SK-N-SH treated with all-trans-retinoic acid at 6 μM for 48 hours (cell line): Measurements from ENCODE around the gene CDX1.

Source experiments
- ATAC-seq: fragments of 200-7000 bp; cut with Tn5 transposase; 3 replicates; pipeline ENCODE4 v1.9.1; 2020; ENCODE audit warnings: mild to moderate bottlenecking, moderate library complexity
- ARNTL ChIP-seq: fragments of 450-650 bp; formaldehyde crosslinking; IDR thresholded peaks from 2 replicates; pipeline ENCODE4 v1.5.0; 2020; ENCODE audit warnings: low read depth, mild to moderate bottlenecking, moderate library complexity, borderline replicate concordance
- BACH2 ChIP-seq: fragments of 250-450 bp; sonication (Bioruptor Pico); IDR thresholded peaks from 2 replicates; pipeline ENCODE4 v1.9.0; 2021; ENCODE audit warnings: mild to moderate bottlenecking, borderline replicate concordance
- CSDC2 ChIP-seq: fragments of 250-450 bp; sonication (Bioruptor Pico); IDR thresholded peaks from 2 replicates; pipeline ENCODE4 v1.5.0; 2020; ENCODE audit warnings: mild to moderate bottlenecking, moderate library complexity
- ESRRG ChIP-seq: fragments of 250-450 bp; sonication (Bioruptor Pico); IDR thresholded peaks from 2 replicates; pipeline ENCODE4 v1.6.1; 2021; ENCODE audit warnings: mild to moderate bottlenecking
- ISL1 ChIP-seq: fragments of 250-450 bp; sonication (Bioruptor Pico); IDR thresholded peaks from 2 replicates; pipeline ENCODE4 v2.1.2; 2022; ENCODE audit warnings: mild to moderate bottlenecking, moderate library complexity
- OSR1 ChIP-seq: fragments of 250-450 bp; sonication (Bioruptor Pico); IDR thresholded peaks from 2 replicates; pipeline ENCODE4 v1.8.0; 2022; ENCODE audit warnings: moderate library complexity, mild to moderate bottlenecking, inconsistent platforms
- PPARA ChIP-seq: fragments of 250-450 bp; sonication (Bioruptor Pico); IDR thresholded peaks from 2 replicates; pipeline ENCODE4 v1.5.0; 2020; ENCODE audit warnings: mild to moderate bottlenecking, borderline replicate concordance
- SNAI2 ChIP-seq: fragments of 250-450 bp; sonication (Bioruptor Pico); IDR thresholded peaks from 2 replicates; pipeline ENCODE4 v1.5.0; 2020; ENCODE audit warnings: mild to moderate bottlenecking, moderate library complexity
- TCF4 ChIP-seq: fragments of 250-450 bp; sonication (Bioruptor Pico); IDR thresholded peaks from 2 replicates; pipeline ENCODE4 v1.8.0; 2021; ENCODE audit warnings: mild to moderate bottlenecking, moderate library complexity, borderline replicate concordance
- TOX ChIP-seq: fragments of 250-450 bp; sonication (Bioruptor Pico); IDR thresholded peaks from 2 replicates; pipeline ENCODE4 v1.8.0; 2021; ENCODE audit warnings: mild to moderate bottlenecking, moderate library complexity, borderline replicate concordance
- ZC3H10 ChIP-seq: fragments of 250-450 bp; sonication (Bioruptor Pico); IDR thresholded peaks from 2 replicates; pipeline ENCODE4 v1.5.1; 2021; ENCODE audit warnings: mild to moderate bottlenecking, moderate library complexity
- ZNF565 ChIP-seq: fragments of 450-650 bp; formaldehyde crosslinking; conservative IDR thresholded peaks from 2 replicates; pipeline ENCODE4 v1.5.0; 2020; ENCODE audit warnings: low read depth, mild to moderate bottlenecking, moderate library complexity
- ZNF70 ChIP-seq: fragments of 450-650 bp; formaldehyde crosslinking; IDR thresholded peaks from 2 replicates; pipeline ENCODE4 v1.5.0; 2020; ENCODE audit warnings: mild to moderate bottlenecking, moderate library complexity
- ZNF8 ChIP-seq: fragments of 450-650 bp; formaldehyde crosslinking; IDR thresholded peaks from 2 replicates; pipeline ENCODE4 v1.5.0; 2020; ENCODE audit warnings: mild to moderate bottlenecking, moderate library complexity
- TF ChIP-seq, protein P1 (sequence below): fragments of 250-450 bp; sonication (Bioruptor Pico); IDR thresholded peaks from 2 replicates; pipeline ENCODE4 v1.8.0; 2020; ENCODE audit warnings: mild to moderate bottlenecking, moderate library complexity, borderline replicate concordance
- TF ChIP-seq, protein P2 (sequence below): fragments of 250-450 bp; sonication (Bioruptor Pico); IDR thresholded peaks from 2 replicates; pipeline ENCODE4 v1.5.1; 2020; ENCODE audit warnings: low read depth, mild to moderate bottlenecking, moderate library complexity
- TF ChIP-seq, protein P3 (sequence below): fragments of 250-450 bp; sonication (Bioruptor Pico); IDR thresholded peaks from 2 replicates; pipeline ENCODE4 v1.8.0; 2021; ENCODE audit warnings: low read depth, mild to moderate bottlenecking, moderate library complexity, borderline replicate concordance
- TF ChIP-seq, protein P4 (sequence below): fragments of 250-450 bp; sonication (Bioruptor Pico); IDR thresholded peaks from 2 replicates; pipeline ENCODE4 v1.5.0; 2020; ENCODE audit warnings: mild to moderate bottlenecking, moderate library complexity

Gene CDX1

DNA sequence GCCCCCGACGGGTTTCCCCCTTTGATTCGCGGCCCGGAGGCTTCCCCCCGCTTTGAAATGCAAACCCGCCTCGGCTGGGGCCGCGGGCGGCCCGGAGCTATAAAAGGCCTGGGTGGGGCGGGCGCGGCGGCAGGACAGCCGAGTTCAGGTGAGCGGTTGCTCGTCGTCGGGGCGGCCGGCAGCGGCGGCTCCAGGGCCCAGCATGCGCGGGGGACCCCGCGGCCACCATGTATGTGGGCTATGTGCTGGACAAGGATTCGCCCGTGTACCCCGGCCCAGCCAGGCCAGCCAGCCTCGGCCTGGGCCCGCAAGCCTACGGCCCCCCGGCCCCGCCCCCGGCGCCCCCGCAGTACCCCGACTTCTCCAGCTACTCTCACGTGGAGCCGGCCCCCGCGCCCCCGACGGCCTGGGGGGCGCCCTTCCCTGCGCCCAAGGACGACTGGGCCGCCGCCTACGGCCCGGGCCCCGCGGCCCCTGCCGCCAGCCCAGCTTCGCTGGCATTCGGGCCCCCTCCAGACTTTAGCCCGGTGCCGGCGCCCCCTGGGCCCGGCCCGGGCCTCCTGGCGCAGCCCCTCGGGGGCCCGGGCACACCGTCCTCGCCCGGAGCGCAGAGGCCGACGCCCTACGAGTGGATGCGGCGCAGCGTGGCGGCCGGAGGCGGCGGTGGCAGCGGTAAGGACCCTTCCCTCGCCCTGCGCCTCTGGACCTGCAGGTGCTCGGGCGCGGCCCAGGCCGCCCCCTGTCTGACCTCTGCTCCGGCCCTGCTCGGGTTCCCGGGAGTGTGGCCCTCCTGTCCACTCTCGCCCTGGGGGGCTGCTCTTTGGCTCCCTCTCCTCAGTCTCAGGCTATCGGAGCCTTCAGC lies at the start of gene CDX1:
Gene CDX1 (plus strand): TSS at position 129 of the 862 bp plus-strand sequence. CDS start 99 bp downstream, at position 228.
- no peak for ATAC-seq
- TF ChIP-seq SNAI2 (CRISPR knock-in tag): no peak
- TF ChIP-seq, protein P1, sequence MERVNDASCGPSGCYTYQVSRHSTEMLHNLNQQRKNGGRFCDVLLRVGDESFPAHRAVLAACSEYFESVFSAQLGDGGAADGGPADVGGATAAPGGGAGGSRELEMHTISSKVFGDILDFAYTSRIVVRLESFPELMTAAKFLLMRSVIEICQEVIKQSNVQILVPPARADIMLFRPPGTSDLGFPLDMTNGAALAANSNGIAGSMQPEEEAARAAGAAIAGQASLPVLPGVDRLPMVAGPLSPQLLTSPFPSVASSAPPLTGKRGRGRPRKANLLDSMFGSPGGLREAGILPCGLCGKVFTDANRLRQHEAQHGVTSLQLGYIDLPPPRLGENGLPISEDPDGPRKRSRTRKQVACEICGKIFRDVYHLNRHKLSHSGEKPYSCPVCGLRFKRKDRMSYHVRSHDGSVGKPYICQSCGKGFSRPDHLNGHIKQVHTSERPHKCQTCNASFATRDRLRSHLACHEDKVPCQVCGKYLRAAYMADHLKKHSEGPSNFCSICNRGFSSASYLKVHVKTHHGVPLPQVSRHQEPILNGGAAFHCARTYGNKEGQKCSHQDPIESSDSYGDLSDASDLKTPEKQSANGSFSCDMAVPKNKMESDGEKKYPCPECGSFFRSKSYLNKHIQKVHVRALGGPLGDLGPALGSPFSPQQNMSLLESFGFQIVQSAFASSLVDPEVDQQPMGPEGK (CRISPR knock-in tag): no peak
- no peak for TF ChIP-seq ESRRG (CRISPR knock-in tag)
- TF ChIP-seq ZNF565 (CRISPR knock-in tag): no peak
- TF ChIP-seq OSR1 (CRISPR knock-in tag): no peak
- no peak for TF ChIP-seq BACH2 (CRISPR knock-in tag)
- TF ChIP-seq, protein P2, sequence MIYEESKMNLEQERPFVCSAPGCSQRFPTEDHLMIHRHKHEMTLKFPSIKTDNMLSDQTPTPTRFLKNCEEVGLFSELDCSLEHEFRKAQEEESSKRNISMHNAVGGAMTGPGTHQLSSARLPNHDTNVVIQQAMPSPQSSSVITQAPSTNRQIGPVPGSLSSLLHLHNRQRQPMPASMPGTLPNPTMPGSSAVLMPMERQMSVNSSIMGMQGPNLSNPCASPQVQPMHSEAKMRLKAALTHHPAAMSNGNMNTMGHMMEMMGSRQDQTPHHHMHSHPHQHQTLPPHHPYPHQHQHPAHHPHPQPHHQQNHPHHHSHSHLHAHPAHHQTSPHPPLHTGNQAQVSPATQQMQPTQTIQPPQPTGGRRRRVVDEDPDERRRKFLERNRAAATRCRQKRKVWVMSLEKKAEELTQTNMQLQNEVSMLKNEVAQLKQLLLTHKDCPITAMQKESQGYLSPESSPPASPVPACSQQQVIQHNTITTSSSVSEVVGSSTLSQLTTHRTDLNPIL: no peak
- no peak for TF ChIP-seq ZNF70 (CRISPR knock-in tag)

DNA sequence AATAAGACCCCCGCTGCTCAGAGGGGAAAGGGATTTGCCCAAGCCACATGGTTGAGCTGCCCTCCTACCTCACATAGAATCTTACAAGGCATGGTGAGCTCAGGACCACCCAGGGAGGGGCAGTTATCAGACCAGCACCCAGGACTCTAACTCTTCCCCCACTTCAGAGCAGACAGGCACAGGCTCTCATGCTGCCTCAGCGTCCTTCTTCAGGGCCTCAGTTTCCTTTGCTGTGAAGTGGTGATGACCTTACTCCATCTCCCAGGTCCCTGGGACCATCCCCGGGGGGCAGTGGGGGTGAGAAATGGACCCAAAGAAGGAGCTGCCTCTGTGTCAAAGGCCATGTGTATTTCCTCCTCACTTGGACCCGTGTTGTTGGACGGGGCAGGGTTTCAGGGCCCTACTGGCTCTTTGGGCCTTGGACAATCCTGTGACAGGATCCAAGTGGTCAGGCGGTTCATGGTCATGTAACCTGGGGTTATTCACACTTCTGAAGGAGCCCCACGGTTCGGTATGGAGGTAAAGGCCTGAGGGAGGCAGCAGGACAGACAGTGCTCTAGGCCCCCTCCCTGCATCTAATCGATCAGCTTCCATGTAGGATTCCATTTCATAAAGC lies 48.5 kb upstream of the CDX1 start:
- no peak for ATAC-seq
- no peak for TF ChIP-seq ZNF8 (CRISPR knock-in tag)
- TF ChIP-seq, all 23 proteins: peak for 0

DNA sequence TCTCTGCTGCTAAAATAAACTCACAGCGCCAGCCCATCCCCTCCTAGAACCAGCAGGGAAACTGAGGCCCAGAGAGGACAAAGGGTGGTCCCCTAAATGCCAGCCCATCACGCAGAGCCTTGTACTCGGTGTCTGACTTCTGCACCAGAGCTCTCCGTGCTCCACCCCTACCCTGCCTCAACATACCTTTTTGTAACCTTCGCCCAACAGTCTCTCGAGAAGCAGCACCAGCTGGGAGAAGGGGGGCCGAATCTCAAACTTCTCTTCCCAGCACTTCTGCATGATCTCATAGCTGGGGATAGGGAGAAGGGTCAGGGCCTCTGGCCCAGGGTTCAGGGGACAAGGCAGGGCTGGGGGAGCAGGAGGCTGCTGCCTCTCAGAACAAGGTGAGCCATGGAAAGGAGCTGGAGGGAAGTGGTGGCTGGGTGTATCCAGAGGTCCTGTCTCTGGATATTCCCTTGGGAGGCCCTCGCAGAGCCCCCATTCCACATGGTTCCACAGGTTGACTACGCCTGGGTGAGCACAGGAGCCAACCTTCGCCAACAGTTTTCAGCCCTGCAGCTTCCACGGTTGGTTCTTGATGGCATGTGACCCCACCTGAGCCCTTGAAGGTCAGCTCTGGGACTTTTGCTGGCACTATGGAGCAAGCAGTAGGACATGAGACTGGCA lies 47.9 kb upstream of the CDX1 start:
- ATAC-seq: no peak
- TF ChIP-seq ARNTL (CRISPR knock-in tag) (no peak), TCF4 (CRISPR knock-in tag) (no peak), PPARA (CRISPR knock-in tag) (no peak)
- TF ChIP-seq, protein P3, sequence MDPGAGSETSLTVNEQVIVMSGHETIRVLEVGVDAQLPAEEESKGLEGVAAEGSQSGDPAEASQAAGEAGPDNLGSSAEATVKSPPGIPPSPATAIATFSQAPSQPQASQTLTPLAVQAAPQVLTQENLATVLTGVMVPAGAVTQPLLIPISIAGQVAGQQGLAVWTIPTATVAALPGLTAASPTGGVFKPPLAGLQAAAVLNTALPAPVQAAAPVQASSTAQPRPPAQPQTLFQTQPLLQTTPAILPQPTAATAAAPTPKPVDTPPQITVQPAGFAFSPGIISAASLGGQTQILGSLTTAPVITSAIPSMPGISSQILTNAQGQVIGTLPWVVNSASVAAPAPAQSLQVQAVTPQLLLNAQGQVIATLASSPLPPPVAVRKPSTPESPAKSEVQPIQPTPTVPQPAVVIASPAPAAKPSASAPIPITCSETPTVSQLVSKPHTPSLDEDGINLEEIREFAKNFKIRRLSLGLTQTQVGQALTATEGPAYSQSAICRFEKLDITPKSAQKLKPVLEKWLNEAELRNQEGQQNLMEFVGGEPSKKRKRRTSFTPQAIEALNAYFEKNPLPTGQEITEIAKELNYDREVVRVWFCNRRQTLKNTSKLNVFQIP: no peak
- TF ChIP-seq, protein P4, sequence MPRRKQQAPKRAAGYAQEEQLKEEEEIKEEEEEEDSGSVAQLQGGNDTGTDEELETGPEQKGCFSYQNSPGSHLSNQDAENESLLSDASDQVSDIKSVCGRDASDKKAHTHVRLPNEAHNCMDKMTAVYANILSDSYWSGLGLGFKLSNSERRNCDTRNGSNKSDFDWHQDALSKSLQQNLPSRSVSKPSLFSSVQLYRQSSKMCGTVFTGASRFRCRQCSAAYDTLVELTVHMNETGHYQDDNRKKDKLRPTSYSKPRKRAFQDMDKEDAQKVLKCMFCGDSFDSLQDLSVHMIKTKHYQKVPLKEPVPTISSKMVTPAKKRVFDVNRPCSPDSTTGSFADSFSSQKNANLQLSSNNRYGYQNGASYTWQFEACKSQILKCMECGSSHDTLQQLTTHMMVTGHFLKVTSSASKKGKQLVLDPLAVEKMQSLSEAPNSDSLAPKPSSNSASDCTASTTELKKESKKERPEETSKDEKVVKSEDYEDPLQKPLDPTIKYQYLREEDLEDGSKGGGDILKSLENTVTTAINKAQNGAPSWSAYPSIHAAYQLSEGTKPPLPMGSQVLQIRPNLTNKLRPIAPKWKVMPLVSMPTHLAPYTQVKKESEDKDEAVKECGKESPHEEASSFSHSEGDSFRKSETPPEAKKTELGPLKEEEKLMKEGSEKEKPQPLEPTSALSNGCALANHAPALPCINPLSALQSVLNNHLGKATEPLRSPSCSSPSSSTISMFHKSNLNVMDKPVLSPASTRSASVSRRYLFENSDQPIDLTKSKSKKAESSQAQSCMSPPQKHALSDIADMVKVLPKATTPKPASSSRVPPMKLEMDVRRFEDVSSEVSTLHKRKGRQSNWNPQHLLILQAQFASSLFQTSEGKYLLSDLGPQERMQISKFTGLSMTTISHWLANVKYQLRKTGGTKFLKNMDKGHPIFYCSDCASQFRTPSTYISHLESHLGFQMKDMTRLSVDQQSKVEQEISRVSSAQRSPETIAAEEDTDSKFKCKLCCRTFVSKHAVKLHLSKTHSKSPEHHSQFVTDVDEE (CRISPR knock-in tag): no peak

DNA sequence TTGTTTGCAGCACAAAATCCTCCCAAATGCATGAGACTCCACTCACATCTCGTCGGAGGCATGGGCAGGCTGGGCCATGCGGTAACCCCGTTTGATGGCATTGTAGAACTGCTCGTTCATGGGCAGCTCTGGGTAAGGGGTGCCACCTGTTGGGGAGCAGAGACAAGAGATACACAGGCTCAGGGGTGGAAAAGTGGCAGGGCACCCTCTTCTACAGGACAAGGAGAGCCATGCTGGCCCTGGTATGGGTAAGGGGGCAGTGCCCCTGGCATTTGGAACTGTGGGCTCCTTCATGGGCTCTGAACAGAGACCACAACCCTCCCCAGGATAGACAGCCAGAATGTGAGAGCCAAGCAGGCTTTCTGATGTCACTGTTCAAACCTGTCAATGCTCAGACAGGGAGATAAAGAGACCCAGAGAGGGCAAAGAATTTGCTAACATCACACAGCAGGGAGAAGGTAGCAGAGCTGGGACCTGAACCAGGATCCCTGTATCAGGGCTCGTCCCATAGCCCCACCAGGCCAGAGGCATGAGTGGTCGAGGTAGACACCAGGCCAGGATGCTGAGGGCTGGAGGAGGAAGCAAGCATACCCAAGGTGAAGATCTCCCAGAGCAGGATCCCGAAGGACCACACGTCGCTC lies 47.0 kb upstream of the CDX1 start:
- no peak for ATAC-seq
- TF ChIP-seq ZC3H10 (CRISPR knock-in tag) (no peak), ISL1 (no peak), BACH2 (CRISPR knock-in tag) (no peak), ESRRG (CRISPR knock-in tag) (no peak), ZNF70 (CRISPR knock-in tag) (no peak), TOX (CRISPR knock-in tag) (no peak), ZNF8 (CRISPR knock-in tag) (no peak), CSDC2 (no peak), TCF4 (CRISPR knock-in tag) (no peak)
- TF ChIP-seq, protein P2: no peak
- TF ChIP-seq, protein P4 (CRISPR knock-in tag): no peak
